ENCODE results near the gene DOCK11. TPM values are rescaled to one million over a fixed set of nuclear protein-coding genes. Genes with fewer than 3 reads are reported as not detected.

The DOCK11 gene
- total RNA-seq, 1 donor from 2014 or later = 23.0 TPM

GRCh38 chrX:118652717-118653116 lies 157.1 kb downstream of the DOCK11 start:
- no peaks in the 10 kb centered on the region for H3K27me3 ChIP-seq
- intact Hi-C loops (cut with DNase I) = no loop called here

GRCh38 chrX:118654331-118654730 lies 158.7 kb downstream of the DOCK11 start:
- intact Hi-C loops (cut with DNase I) = no loop called here
- Histone ChIP-seq H3K9me3 (no peaks in the 10 kb centered on the region), H3K27ac (no peak overlapping the region), H3K4me3 (no peak overlapping the region), H3K4me1 (no peaks in the 10 kb centered on the region), H3K27me3 (no peaks in the 10 kb centered on the region), H3K36me3 (peaks cover 0 to 13% of the 10 kb centered on the region in 2 donors)
- DNase-seq (ENCODE audit: low spot score in 2 of 2) = no peak
- no peak for TF ChIP-seq CTCF (IDR thresholded peaks at IDR 0.05)

More at GRCh38 chrX:118652717-118653116, 157.1 kb downstream of the DOCK11 start:
- Histone ChIP-seq H3K4me1 (no peaks in the 10 kb centered on the region), H3K4me3 (no peak overlapping the region), H3K9me3 (no peaks in the 10 kb centered on the region), H3K27ac (no peak overlapping the region), H3K36me3 (peaks cover 0 to 13% of the 10 kb centered on the region in 2 donors)
- no peak for TF ChIP-seq CTCF (IDR thresholded peaks at IDR 0.05)
- DNase-seq (ENCODE audit: low spot score in 2 of 2) = no peak

GRCh38 chrX:118655561-118656246 lies 160.1 kb downstream of the DOCK11 start:
- H3K36me3 ChIP-seq = peaks cover 0 to 6% of the 10 kb centered on the region in 2 donors
- H3K27ac ChIP-seq = peak overlapping the region in 1 of 2 donors; percentile 12
- no peaks in the 10 kb centered on the region for H3K4me1 ChIP-seq
- DNase-seq (ENCODE audit: low spot score in 2 of 2) = no peak
- TF ChIP-seq CTCF (IDR thresholded peaks at IDR 0.05) = no peak
- no peak overlapping the region for H3K4me3 ChIP-seq
- no peaks in the 10 kb centered on the region for H3K27me3 ChIP-seq
- H3K9me3 ChIP-seq = no peaks in the 10 kb centered on the region
- intact Hi-C loops (cut with DNase I) = no loop called here

GRCh38 chrX:118657413-118657812 lies 161.8 kb downstream of the DOCK11 start:
- Histone ChIP-seq H3K36me3 (peaks cover 0 to 8% of the 10 kb centered on the region in 2 donors), H3K27ac (no peak overlapping the region), H3K4me3 (no peak overlapping the region), H3K4me1 (no peaks in the 10 kb centered on the region), H3K27me3 (no peaks in the 10 kb centered on the region), H3K9me3 (no peaks in the 10 kb centered on the region)
- TF ChIP-seq CTCF (IDR thresholded peaks at IDR 0.05) = no peak
- intact Hi-C loops (cut with DNase I) = no loop called here
- no peak for DNase-seq (ENCODE audit: low spot score in 2 of 2)

GRCh38 chrX:118660085-118660484 lies 164.5 kb downstream of the DOCK11 start:
- Histone ChIP-seq H3K9me3 (no peaks in the 10 kb centered on the region), H3K4me1 (no peaks in the 10 kb centered on the region), H3K27me3 (no peaks in the 10 kb centered on the region), H3K27ac (no peak overlapping the region), H3K36me3 (peaks cover 4 to 17% of the 10 kb centered on the region in 2 donors), H3K4me3 (no peak overlapping the region)
- intact Hi-C loops (cut with DNase I) = no loop called here
- DNase-seq (ENCODE audit: low spot score in 2 of 2) = no peak
- TF ChIP-seq CTCF (IDR thresholded peaks at IDR 0.05) = no peak
